ENCODE measurements around the gene HAUS3. TPM values are rescaled to one million over a fixed set of nuclear protein-coding genes. Genes with fewer than 3 reads are reported as not detected.

Gene HAUS3
- total and polyA plus RNA-seq, 5 experiments from 2014 or later = 16.3 to 30.1 (median 22.2) TPM

DNA sequence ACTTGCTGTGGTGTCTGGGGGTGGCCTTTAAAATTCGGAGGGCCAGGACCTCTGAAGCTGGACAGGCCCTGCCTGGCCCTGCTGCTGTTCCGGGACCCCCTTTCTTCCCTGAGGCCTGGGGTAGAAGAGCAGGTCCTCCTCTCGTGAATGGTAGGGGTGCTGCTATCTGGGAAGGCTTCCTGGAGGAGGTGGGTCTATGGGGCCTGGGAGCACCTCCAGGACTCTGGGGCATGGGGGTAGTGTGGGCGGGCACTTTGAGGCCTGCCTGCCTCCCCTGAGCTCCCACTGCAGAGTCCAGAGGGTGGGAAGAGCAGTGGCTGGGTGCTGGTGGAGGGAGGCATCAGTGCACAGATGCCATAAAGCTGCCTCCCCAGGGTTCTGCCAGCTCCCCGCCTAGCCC, 24.9 kb upstream of the HAUS3 start:
- Mint-ChIP-seq H3K4me1 (peaks cover 0 to 6% (median 2%) of the 10 kb centered on the region in 4 donors), H3K4me3 (no peak overlapping the region), H3K36me3 (no peaks in the 10 kb centered on the region), H3K27ac (no peak overlapping the region), H3K27me3 (no peaks in the 10 kb centered on the region), H3K9me3 (no peaks in the 10 kb centered on the region)
- ATAC-seq = no peak
- no peak for DNase-seq
- POLR2A ChIA-PET = interaction anchor here (0.5 kb wide), 1 partner anchor 931 kb away, joined by 8 read pairs; no protein-coding TSS in a partner anchor

DNA sequence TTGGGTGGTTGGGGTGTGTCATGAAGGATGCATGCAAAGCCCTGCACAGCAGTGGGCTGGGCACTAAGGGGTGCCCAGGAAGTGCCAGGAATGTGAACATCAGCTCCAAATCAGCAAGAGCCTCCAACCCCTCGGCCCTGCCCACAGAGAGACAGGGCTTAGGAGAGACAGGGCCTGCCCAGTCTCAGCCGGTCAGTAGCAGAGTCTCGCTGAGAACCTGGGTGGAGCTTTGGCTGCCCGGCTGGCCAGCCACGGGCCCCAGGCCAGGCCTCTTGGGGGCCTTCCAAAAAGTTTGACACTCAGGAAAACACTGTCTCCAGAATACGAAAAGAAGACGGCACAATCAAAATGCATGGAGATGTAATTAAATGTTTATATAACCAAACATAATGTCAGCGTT, 24.3 kb upstream of the HAUS3 start:
- Mint-ChIP-seq H3K27me3 (no peaks in the 10 kb centered on the region), H3K4me1 (peaks cover 0 to 6% (median 2%) of the 10 kb centered on the region in 4 donors), H3K27ac (peak overlapping the region in 1 of 10 donors; percentile 78), H3K9me3 (no peaks in the 10 kb centered on the region), H3K36me3 (no peaks in the 10 kb centered on the region), H3K4me3 (peak overlapping the region in 1 of 10 donors; percentile 2)
- DNase-seq (no peak), ATAC-seq (no peak)
- POLR2A ChIA-PET = interaction anchor here (1.0 to 1.2 kb wide), 2 partner anchors 15 to 24 kb away, joined by 3 read pairs; partner anchors contain the start of genes HAUS3 and POLN

DNA sequence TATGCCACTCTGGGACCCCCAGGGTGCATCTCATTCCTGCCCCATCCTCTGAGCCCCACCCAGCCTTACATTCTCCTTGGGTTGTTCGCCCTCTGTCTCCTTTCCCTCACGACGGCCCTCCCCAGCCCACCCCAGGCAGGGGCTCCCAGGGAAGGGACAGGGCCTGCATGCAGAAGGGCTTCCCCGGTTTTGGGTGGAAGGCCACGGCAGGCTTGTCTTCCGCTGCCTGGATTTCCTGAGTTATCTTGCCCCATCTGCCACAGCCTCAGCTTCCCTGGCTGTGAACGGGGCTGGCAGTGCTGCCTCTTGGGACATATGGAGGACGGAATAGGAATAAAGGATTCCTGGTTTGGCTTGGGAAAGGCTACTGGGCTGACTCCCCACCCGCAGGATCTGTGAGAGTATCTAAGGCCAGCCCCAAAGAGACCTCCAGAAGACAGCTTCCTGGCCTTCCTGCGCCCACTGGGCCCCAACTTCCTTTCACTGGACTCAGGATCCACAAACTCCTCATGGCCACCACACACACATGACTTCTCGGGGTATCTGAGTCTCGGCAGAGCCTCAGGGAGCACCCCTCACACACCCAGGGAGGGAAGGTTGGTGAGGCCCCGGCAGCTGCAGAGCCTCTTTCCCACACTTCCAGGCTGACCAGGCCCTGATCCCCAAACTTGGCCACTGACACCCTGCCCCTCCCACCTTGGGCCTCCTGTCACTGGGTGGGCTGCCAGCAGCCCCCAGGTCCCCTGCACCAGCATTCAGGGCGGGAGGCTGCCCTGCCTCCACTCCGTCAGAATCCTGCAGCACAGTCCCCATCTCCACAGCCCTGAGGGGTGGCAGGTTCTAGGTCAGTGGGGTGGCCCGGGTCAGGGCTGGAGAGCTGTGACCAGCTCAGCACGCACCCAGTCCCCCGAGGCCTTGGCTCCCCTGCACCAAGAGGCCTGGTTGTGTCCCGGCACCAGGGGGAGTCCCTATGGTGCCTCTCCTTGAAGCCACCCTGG, 23.5 kb upstream of the HAUS3 start:
- H3K27me3 Mint-ChIP-seq = no peaks in the 10 kb centered on the region
- H3K36me3 Mint-ChIP-seq = no peaks in the 10 kb centered on the region
- H3K27ac Mint-ChIP-seq = peak overlapping the region in 8 of 10 donors; percentile 9 to 78 (median 49)
- DNase-seq (peak in 1 of 10 donors; percentile 8), ATAC-seq (no peak)
- H3K4me1 Mint-ChIP-seq = peaks cover 0 to 6% (median 2%) of the 10 kb centered on the region in 4 donors
- H3K9me3 Mint-ChIP-seq = no peaks in the 10 kb centered on the region
- peak overlapping the region in 1 of 10 donors; percentile 58 for H3K4me3 Mint-ChIP-seq
- POLR2A ChIA-PET = interaction anchor here (1.0 to 1.2 kb wide), 2 partner anchors 16 to 24 kb away, joined by 3 read pairs; partner anchors contain the start of genes HAUS3 and POLN

DNA sequence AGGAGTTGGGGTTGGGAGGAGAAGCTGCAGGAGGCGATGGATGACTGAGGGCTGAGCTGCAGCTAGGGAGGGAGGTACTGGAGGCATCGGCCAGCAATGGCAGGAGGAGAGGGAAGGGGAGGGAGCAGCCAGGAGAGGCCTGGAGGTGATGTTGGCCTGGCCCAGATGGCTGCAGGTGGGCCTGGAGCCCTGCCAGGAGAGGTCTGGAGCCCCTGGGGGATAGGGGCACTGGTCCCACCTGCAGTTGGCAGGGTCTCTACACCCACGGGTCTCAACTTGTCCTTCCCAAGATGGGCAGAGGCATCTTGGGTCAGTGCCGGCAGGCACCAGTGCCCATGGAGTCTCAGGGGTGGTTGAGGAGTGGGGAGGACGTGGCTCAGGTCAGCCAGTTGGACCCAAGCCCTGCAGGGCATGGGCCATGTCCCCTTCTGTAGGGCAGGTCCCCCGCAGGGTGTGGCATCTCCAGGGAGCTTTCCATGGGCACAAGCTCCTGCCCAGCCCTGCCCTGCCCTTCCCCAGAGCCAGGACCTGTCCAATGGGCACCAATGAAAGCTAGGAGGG, 22.6 kb upstream of the HAUS3 start:
- DNase-seq = peak in 1 of 10 donors; percentile 53
- Mint-ChIP-seq H3K27me3 (no peaks in the 10 kb centered on the region), H3K27ac (peak overlapping the region in 3 of 10 donors; percentile 86 to 90 (median 88)), H3K36me3 (no peaks in the 10 kb centered on the region), H3K9me3 (no peaks in the 10 kb centered on the region), H3K4me3 (peak overlapping the region in 1 of 10 donors; percentile 58), H3K4me1 (peaks cover 0 to 12% (median 4%) of the 10 kb centered on the region in 4 donors)
- POLR2A ChIA-PET = interaction anchor here (0.9 to 3.1 kb wide), 3 partner anchors 17 to 22 kb away, joined by 3 to 36 read pairs (median 4); no protein-coding TSS in a partner anchor
- ATAC-seq = no peak

DNA sequence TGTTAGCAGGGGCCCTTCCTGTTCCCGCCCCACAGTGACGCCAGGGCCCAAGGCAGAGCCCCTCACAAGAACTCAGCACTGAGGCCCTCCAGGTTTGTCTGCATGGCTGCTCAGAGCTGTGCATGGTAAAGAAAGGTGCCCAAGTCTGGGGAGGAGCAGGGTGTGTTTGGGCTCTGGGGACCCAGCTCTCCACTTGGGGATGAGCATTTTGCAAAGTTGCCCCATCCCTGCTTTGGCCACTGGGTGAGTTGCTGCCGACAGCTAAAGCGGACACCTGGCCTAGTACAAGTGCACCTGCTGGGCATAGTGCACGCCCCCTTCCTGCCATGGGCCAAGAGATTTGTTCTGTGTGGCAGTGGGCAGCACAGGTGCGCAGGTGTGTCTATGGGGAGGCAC, 22.0 kb upstream of the HAUS3 start:
- peaks cover 0 to 13% (median 4%) of the 10 kb centered on the region in 4 donors for H3K4me1 Mint-ChIP-seq
- H3K27ac Mint-ChIP-seq = peak overlapping the region in 6 of 10 donors; percentile 59 to 90 (median 87)
- no peaks in the 10 kb centered on the region for H3K9me3 Mint-ChIP-seq
- DNase-seq (peak in 1 of 10 donors; percentile 42), ATAC-seq (no peak)
- peak overlapping the region in 9 of 10 donors; percentile 19 to 78 (median 72) for H3K4me3 Mint-ChIP-seq
- no peaks in the 10 kb centered on the region for H3K27me3 Mint-ChIP-seq
- H3K36me3 Mint-ChIP-seq = no peaks in the 10 kb centered on the region
- POLR2A ChIA-PET = interaction anchor here (0.9 to 3.1 kb wide), 4 partner anchors 18 to 33 kb away, joined by 4 to 40 read pairs (median 34); no protein-coding TSS in a partner anchor

DNA sequence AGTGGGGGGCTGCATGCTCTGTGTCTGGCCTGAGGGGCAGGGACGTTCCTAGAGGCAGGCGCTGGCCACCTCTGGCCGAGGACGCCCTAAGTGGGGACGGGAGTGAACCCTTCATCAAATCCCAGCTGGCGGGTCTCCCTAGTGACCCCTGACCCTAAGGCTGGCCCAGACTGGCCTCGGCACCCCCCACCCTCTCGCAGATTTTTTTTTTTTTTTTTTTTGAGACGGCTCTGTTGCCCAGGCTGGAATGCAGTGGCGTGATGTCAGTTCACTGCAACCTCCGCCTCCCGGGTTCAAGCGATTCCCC, 21.0 kb upstream of the HAUS3 start:
- Mint-ChIP-seq H3K27ac (peak overlapping the region in 8 of 10 donors; percentile 59 to 95 (median 88)), H3K27me3 (no peaks in the 10 kb centered on the region), H3K36me3 (no peaks in the 10 kb centered on the region), H3K4me1 (peaks cover 0 to 13% (median 4%) of the 10 kb centered on the region in 4 donors), H3K4me3 (peak overlapping the region; percentile 64 to 87 (median 74)), H3K9me3 (no peaks in the 10 kb centered on the region)
- DNase-seq (no peak), ATAC-seq (no peak)
- POLR2A ChIA-PET = interaction anchor here (0.6 to 3.1 kb wide), 16 partner anchors 8 to 206 kb away, joined by 3 to 40 read pairs (median 6); partner anchors contain the start of genes CFAP99, HAUS3, POLN and RNF4

DNA sequence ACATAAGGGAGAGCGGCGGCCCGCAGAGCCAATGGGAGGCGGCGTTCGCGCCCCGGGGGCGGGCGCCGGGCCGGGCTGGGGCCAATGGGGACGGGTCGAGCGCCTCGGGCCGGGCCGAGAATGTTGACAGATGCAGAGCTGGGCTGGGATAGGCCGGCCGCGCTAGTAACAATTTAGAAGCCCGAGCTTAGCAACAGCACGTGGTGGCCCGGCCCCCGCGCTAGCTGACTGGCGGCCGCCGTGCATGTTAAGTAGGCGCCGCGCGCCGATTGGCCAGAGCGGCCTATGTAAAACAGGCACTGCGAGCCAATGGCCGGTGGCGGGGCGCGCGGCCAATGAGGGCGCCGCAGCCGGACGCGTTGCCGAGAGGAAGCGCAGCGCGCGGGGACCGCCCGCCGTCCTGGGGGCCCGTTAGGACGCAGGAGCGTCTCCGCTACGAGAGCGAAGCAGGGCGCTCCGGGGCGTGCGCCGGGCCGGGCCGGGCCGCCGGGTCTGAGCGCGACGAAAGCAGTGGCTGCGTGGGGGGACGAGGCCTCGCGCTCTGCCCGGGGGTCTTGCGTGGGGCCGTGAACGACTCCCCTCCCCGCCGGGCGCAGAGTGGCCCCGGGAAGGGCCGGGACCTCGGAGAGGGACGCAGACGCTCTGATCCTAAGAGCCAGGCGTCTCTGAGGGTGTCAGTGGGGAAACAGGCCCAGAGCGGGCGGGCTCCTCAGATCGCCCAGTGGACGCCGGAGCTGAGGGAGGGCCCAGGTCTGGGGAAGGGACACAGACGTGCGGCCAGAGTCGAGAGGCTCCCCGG, 20.4 kb upstream of the HAUS3 start:
- no peaks in the 10 kb centered on the region for H3K36me3 Mint-ChIP-seq
- DNase-seq (peak; percentile 94 to 99 (median 97)), ATAC-seq (peak; percentile 89 to 90)
- peaks cover 0 to 13% (median 4%) of the 10 kb centered on the region in 4 donors for H3K4me1 Mint-ChIP-seq
- H3K27ac Mint-ChIP-seq = peak overlapping the region in 8 of 10 donors; percentile 41 to 95 (median 88)
- no peaks in the 10 kb centered on the region for H3K27me3 Mint-ChIP-seq
- POLR2A ChIA-PET = interaction anchor here (0.9 to 3.1 kb wide), 21 partner anchors 9 to 581 kb away, joined by 3 to 40 read pairs (median 5); partner anchors contain the start of genes ADD1, CFAP99, FAM193A and HAUS3
- peak overlapping the region; percentile 64 to 87 (median 74) for H3K4me3 Mint-ChIP-seq
- H3K9me3 Mint-ChIP-seq = no peaks in the 10 kb centered on the region

DNA sequence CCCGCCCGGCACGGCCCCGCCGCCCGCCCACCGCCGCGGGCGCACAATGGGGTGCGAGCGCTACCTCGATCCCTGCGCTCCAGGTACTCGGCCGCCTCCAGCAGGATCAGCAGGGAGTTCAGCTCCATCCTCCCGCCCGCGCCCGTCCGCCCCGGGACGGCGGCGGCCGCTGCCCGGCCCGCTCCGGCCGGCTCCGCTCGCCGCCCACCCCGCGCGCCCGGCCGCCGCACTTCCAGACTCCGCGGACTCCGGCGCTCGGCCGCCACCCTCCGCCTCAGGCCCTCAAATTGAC, 19.9 kb upstream of the HAUS3 start, which contains the start of gene MXD4:
TSS of gene MXD4 (minus strand) at position 257 of the 292 bp plus-strand sequence. CDS start at position 128, 129 bp downstream.
- Mint-ChIP-seq H3K4me1 (peaks cover 0 to 18% (median 6%) of the 10 kb centered on the region in 4 donors), H3K9me3 (no peaks in the 10 kb centered on the region), H3K27ac (peak within 1 kb of the TSS in 8 of 10 donors; percentile 41 to 95 (median 88)), H3K4me3 (peak within 1 kb of the TSS; percentile 64 to 87 (median 75)), H3K27me3 (no peaks in the 10 kb centered on the region), H3K36me3 (no peaks in the 10 kb centered on the region)
- DNase-seq = no peak
- POLR2A ChIA-PET = interaction anchor here (0.9 to 3.1 kb wide), 19 partner anchors 9 to 582 kb away, joined by 3 to 40 read pairs (median 6); partner anchors contain the start of genes ADD1, CFAP99, FAM193A and HAUS3
- peak; percentile 2 to 5 for ATAC-seq

DNA sequence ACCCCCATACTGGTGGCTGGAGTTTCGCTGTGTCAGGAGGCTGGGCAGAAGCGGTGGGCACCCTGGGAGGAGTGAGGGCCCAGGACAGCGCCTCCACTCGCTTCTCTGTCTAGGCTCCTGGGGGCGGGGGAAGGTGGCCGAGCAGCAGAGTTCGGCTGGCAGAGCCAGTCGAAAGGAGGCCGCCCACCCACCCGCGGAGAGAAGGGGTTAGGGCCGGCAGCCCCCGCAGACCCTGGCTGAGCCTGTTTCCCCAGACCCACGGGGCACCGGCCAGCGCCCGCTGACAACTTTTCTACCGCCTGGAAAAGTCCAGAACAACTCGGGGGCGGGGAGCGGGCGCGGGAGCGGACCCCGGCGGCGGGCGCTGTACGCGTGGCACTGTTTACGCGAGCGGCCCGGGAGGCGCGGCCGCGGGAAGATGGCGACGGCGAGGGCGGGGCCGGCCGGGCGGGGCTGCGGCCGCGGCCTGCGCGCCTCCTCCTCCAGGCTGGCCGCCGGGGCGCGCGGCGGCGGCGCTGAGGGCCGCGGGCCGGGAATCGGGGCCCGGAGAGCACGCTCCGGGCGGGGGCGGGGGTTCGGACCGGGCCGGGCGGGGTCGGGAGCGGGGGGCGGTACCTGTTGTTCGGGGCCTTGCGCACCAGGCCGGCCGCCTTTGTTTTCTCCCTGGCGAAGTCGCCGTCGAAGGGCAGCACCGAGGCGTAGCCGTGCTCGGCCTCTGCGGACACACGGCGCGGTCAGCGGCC, 19.4 kb upstream of the HAUS3 start:
- H3K4me3 Mint-ChIP-seq = peak overlapping the region; percentile 29 to 85 (median 71)
- no peaks in the 10 kb centered on the region for H3K27me3 Mint-ChIP-seq
- DNase-seq (peak; percentile 30 to 68 (median 57)), ATAC-seq (peak; percentile 9 to 16)
- peak overlapping the region in 7 of 10 donors; percentile 41 to 90 (median 71) for H3K27ac Mint-ChIP-seq
- H3K36me3 Mint-ChIP-seq = no peaks in the 10 kb centered on the region
- H3K9me3 Mint-ChIP-seq = no peaks in the 10 kb centered on the region
- H3K4me1 Mint-ChIP-seq = peaks cover 0 to 20% (median 6%) of the 10 kb centered on the region in 4 donors
- POLR2A ChIA-PET = interaction anchor here (0.6 to 3.1 kb wide), 10 partner anchors 9 to 365 kb away, joined by 4 to 40 read pairs (median 16); partner anchors contain the start of genes FAM193A, HAUS3 and POLN

DNA sequence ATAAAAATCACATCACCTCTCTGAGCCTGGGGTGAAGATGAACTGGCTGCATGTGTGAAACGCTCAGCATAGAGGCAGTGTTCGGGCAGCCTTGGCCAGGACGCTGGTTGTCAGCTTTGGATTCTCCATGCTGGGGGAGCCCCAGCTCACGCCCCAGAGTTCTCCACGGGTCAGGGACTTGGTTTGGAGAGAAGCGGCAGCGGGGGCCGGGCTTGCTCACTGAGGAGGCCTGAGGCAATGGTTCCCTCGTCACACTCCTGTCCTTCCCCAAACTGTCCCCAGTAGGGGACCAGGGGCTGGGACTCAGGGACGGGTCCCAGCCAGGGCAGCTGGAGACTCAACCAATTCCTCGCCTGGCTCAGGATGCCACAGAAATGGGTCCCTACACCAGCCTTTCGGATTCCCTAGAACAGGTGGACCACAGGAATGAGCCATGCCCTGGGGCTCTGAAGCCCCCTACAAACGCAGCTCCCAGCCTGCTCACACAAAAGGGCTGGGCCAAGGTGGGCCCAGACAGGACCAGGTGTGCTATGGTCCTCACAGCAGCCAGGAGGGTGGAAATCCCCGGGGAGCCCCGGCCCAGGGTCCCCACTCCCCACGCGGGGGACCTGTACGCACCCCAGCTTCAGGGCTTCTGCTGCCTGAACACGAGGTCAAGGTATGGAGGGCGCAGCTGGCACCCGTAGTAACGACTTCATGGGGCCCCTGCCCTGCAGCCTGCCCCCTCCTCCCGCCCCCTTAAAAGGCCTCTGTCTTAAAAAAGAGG, 18.6 kb upstream of the HAUS3 start:
- peak in 2 of 10 donors; percentile 16 to 63 for DNase-seq
- POLR2A ChIA-PET = interaction anchor here (0.6 to 2.1 kb wide), 4 partner anchors 19 to 366 kb away, joined by 4 to 12 read pairs (median 6); partner anchors contain the start of genes HAUS3 and POLN
- Mint-ChIP-seq H3K27ac (peak overlapping the region in 8 of 10 donors; percentile 48 to 83 (median 74)), H3K9me3 (no peaks in the 10 kb centered on the region), H3K36me3 (no peaks in the 10 kb centered on the region), H3K4me1 (peaks cover 0 to 20% (median 6%) of the 10 kb centered on the region in 4 donors), H3K4me3 (peak overlapping the region; percentile 29 to 85 (median 70)), H3K27me3 (no peaks in the 10 kb centered on the region)
- ATAC-seq = no peak
